ENCODE measurements around the gene WNK2.
"Not testable (repeated sequence)": the region's sequence is repeated elsewhere in the genome, so short reads cannot be mapped to it uniquely, and the experiment has no call there.

Gene WNK2

GRCh38 chr9:93244101-93244500, 60.2 kb downstream of the WNK2 start:
- no peak for DNase-seq

DNA sequence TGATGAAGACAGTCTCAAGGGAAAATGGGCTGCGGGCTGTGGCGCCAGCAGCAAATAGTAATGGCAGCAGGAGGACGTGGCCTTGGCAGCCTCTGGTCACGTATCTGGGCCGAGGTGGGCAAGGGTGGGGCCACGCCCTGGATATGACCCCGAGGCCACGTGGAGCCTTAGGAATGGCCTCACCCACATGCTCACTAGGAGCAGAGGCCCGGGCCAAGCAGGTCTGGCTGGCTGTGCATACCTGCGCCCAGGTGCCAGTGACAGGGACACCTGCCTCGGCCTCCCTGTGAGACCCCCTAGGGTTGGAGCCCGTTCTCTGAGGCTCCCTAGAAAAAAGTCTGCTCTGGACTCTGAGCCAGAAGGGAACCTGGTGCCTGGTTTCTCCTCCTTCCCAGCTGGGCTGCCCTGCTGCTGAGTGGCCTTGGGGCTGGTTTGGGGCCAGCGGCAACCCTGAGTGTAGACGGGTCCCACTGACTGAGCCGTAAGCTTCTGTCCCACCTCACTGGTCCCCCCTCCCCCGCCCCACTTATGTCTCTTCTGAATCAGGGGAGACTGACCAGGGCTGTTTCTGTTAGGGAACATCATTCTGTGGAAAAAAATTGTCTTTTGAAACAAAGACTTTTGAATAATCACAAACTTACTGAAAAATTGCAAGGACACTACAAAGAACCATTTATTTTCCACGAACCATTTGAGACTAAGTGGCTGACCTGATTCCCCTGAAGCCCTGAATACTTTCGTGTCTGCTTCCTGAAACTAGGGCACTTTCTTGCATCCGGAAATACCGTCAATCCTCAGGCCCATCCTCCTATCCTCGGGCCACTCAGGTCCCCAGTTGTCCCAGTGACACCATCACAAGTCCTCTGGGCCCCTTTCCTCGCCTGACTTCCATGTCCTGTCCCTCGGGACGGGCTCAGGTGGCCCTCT, 60.8 kb downstream of the WNK2 start:
- no peak for DNase-seq

GRCh38 chr9:93245437-93245970, 61.6 kb downstream of the WNK2 start:
- DNase-seq, result no peak

DNA sequence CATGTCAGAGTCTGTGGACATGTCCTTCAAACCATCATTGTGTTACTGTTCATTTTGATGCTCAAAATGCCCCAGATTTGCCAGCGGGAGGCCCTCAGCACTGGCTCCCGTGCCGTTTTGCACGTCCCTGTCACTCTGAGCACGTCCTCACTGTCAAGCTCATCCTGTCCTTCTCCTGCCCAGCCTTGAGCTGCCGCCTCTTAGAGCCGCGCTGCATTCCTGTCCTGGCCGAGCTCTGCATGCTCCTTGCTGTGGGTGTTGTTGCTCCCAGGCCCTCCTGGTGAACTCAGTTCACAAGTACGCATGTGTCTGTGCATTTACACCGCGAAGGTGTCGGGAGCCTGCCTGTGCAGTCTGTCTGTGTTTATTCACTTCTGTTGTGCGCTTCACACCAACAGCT, 62.2 kb downstream of the WNK2 start:
- no peak for DNase-seq

- DNase-seq, result no peak
Observed at GRCh38 chr9:93246526-93246925, 62.6 kb downstream of the WNK2 start.

DNA sequence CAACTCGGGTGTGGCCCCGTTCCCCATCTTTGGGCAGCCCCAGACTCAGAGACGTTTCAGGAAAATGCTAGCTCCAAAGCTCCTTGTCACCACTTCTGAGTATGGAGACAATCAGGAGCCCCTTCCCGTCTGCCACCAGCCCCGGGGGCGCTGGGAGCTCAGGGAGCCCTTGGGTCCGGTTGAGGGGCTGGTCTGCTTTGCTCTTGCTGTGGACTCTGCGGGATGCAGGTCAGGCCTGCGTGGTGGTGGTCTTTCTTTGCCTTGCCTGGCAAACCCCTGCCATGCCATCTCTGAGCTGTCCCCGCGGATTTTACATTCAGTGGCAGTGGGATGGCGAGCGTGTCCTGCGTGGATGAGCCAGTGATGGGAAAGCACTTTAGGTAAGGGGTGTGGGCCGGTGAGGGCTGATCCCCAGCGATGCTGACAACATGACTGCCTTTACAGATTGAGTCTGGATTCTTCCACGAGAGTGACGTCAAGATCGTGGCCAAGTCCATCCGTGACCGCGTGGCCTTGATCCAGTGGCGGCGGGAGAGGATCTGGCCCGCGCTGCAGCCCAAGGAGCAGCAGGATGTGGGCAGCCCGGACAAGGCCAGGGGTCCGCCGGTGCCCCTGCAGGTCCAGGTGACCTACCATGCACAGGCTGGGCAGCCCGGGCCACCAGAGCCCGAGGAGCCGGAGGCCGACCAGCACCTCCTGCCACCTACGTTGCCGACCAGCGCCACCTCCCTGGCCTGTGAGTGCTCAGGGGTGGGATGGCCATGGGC, 63.3 kb downstream of the WNK2 start:
- DNase-seq, result no peak

DNA sequence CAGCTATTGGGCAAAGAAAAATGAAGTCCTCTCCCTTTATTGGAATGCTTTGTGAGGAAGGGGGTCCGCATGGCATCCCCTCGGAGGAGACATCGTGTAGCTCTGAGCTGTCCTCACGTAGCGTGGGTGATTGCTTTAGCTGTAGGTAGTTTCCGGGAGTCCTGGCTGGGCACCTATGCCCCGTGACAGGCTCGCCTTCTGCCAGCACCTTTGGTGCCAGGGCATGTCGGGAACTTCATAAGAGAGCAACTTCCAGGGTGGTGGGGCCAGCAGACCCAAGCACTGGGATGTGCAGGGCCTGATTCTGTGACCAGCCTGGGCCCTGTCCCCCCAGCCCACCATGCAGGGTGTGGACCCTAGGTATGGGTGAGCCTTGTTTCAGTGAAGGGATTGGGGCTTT, 64.0 kb downstream of the WNK2 start:
- no peak for DNase-seq

DNA sequence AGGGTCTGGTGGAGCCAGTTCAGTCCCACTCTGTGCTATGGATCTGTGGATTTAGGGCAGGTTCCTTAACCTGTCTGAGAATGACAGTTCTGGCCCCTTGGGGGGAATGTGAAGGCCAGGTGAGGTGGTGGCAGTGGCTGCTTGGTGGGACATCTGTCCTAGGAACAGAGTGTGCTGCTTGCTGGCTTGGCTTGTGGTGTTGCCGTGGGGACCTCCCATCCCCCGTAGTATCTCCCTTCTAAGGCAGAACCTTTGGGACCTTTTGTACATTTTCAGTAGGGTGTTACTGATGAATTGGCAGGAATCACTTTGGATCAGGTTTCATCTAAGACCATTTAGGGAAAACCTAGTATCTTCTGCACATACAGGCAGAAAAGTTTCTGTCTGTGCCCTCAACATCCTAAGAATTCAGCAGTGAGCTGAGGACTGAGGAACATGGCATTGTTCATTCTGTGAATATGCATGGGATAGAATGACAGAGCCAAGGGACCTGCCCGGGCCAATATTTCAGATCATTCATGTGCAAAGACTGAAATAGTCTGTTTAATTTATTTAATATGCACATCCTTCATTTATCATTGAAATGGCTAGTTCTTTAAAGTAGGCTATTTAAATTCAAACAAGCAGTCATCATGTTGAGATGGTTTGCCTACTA, 64.6 kb downstream of the WNK2 start:
- no peak for DNase-seq

GRCh38 chr9:93250185-93250584, 66.2 kb downstream of the WNK2 start:
- DNase-seq, result no peak

- not testable (repeated sequence) for DNase-seq
Observed at GRCh38 chr9:93251309-93251708, 67.4 kb downstream of the WNK2 start.

- no peak for DNase-seq
Observed at GRCh38 chr9:93252116-93252780, 68.3 kb downstream of the WNK2 start.

DNA sequence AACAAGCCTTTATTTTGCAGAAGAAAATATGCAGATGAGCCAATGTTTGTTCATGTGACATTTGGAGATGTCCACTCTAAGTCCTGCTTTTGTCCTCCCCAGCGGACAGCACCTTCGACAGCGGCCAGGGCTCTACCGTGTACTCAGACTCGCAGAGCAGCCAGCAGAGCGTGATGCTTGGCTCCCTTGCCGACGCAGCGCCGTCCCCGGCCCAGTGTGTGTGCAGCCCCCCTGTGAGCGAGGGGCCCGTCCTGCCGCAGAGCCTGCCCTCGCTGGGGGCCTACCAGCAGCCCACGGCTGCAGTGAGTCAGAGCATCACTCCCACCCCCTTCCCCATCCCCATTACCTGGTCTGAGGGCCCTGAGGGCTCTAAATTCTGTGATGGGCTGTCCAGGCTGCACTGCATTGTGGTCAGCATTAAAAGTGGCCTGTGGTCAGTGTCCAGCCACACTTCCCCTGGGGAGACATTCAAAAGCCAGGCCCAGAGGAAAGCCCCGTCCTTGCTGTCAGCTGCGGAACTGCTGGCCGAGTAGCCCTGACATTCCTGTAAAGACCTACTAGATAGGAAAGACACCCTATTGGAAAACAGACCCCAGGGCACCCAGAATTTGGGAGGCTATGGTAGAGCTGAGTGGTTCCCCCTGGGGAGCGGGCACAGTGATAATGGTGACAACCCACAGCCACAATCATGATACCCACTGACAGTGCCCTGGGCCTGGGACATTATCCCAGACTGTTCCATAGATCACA, 69.0 kb downstream of the WNK2 start:
- no peak for DNase-seq

DNA sequence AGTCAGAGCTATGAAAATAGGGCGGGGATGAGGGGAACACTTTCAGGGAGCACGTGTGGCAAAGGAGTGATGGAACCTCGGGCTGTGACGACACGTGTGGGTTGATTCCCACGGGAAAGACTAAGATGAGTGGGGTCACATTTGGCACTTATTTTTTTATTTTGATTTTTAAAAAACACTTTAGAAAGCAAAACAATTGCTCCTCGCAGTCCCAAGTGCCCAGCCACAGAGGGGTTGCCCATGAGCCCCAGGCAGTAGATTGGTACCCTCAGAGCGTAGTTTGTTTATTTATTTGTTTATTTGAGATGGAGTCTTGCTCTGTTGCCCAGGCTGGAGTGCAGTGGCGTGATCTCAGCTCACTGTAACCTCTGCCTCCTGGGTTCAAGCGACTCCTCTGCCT, 69.7 kb downstream of the WNK2 start:
- no peak for DNase-seq

- DNase-seq, result no peak
Observed at GRCh38 chr9:93254061-93254481, 70.1 kb downstream of the WNK2 start.

DNA sequence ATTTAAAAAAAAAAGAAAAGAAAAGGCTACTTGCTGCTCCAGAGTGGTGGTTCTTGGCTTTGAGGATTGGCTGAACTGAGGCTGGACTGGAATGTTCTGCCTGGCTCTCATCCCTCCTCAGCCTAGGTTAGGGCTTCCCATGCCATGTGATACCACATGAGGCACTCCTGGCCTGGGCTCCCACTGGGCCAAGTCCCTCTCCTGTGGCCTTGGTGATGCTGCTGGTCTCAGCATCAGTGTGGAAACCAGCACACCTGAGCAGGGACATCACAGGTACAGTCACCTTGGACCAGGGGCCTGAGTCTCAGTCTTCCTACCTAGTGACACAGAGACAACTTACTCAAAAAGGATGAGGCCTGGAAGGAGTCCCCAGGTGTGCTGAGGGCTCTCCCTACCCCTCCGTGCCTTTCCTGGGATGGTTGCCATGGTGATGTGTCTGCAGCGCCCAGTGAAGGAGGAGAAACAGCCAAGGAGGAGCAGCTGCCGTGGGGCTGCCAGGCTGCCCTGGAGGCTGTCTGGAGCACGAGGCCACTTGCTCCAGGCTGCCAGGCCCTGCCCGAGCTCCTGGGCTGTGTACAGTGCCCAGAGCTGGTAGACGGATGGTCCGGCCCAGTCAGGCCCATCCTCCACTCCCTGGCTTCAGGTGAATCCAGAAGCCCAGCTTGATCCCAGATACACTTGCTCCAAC, 71.0 kb downstream of the WNK2 start:
- DNase-seq, result no peak

DNA sequence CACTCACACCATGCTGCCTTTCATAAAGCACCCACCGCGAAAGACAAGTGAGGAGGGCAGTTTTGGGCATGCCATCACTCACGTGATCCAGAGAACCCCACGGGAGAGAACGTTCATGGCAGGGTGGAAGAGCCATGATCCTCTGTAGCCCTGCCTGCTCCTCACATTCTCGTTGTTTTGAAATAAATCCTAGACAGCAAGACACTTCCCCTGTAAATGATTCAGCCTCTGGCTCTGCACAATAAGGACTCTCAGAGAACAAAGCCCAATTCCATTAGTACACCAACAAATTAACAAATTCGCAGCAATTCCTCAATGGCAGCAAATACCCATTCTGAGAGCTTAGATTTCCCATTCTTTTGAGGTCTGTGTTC, 71.5 kb downstream of the WNK2 start:
- no peak for DNase-seq

DNA sequence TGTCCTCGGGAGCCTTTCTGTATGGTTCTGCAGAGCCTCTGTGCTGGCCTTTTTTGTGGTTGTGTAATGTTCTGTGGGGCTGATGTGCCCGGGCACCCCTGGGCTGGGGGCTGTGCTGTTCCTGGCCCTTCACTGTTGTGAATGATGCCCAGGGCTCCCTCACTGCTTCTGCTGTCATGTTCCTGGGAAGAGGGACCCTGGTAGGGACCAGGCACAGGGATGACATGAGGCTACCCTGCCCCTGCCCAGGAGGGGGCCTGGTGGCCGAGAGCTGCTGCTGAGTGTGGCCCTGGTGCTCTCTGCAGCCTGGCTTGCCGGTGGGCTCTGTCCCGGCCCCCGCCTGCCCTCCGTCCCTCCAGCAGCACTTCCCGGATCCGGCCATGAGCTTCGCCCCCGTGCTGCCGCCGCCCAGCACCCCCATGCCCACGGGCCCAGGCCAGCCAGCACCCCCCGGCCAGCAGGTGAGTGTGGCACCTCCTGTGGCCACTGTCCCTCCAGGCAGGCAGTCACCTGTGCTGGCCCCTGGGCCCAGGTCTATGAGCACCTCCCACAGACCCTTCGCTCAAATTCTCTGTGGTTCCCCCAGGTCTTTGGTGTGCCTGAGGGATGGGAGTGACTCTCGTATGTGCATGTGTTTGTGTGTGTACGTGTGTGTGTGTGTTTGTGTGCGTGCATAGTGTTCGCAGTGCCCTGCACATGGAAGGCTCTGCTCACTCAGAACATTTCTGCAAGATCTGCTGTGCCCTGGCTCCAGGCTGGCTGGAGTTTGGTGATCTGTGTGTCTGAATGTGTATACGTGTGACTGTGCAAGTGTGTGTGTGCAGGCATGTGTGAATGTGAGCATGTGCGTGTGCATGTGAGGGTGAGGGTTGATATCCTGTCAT, 72.3 kb downstream of the WNK2 start:
- DNase-seq, result no peak

DNA sequence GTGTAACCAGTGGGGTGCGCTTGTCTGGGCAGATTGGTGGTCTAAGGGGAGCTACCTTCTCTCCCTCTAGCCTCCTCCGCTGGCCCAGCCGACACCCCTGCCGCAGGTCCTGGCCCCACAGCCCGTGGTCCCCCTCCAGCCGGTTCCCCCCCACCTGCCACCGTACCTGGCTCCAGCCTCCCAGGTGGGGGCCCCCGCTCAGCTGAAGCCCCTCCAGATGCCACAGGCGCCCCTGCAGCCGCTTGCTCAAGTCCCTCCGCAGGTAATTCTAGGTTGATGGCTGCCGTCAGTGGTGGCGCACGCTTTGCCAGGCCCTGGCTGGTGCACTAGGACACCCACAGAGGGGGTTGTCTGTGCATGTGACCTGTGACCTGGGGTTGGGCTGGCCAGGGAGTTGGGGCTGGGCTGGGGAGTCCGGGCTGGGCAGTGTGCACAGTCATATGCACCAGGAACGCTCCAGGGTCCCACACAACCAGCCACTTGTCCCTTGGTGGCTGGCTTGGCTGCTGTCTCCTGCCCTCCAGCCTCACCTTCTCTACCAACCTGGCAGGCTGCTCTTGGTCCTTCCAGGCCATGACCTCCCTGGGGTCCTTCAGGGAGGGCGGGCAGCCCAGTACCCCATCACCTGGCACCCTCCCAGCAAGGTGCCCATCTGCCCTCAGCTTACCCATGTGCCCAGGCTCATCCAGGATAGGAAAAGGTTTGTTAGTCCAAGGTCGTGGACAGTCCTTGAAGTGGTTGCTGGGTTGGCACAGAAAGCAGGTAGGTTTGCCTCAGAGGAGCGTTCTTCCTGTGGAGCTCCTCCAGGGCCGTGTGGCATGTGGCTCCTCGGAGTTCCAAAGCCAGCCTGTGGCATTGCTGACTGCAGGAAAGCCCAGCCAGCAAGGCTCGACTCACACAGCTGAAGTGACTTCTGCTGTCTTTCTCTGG, 73.2 kb downstream of the WNK2 start:
- DNase-seq, result no peak

DNA sequence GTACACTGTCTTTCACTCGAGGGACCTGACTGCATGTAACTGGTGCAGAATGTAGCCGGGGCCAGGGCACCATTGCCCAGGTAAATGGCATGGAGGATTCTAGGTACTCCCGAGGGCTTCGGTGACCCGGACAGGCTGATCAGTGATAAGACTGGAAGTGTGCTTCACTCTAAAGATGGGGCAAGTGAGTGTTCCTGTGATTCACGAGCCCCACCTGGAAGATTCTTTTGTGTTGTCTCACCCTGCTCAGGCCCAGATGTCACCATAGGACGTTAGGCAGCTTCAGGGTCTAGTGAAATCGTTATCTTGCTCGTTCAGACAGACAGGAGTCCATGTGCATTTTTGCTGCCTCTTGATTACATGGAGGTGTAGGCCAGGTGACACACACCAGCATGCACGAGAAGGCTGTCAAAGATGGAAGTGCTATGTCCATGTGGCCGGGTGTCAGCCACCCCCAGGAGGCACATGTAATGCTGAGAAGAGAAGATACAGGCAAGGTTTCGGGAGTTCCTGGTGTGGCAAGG, 73.9 kb downstream of the WNK2 start:
- no peak for DNase-seq

Data from NCI-H748 treated with DMSO at 0.1 percent for 48 hours (cell line).